ENCODE data around the gene RAC2. TPM values are rescaled to one million over a fixed set of nuclear protein-coding genes. Genes with fewer than 3 reads are reported as not detected.

The RAC2 gene
- total RNA-seq, 1 donor from 2014 or later: 11.5 TPM

- TF ChIP-seq CTCF (IDR thresholded peaks at IDR 0.05): no peak
- Histone ChIP-seq H3K27me3 (no peaks in the 10 kb centered on the region), H3K4me3 (no peak overlapping the region), H3K9me3 (no peaks in the 10 kb centered on the region), H3K4me1 (peaks cover 0 to 3% of the 10 kb centered on the region in 2 donors), H3K27ac (no peak overlapping the region), H3K36me3 (no peaks in the 10 kb centered on the region)
- DNase-seq (ENCODE audit: low spot score in 2 of 2): no peak
- intact Hi-C loops (cut with DNase I): no loop called here
Measured at GRCh38 chr22:37215890-37216289, 28.2 kb downstream of the RAC2 start.

- Histone ChIP-seq H3K27ac (no peak overlapping the region), H3K27me3 (no peaks in the 10 kb centered on the region), H3K4me1 (peaks cover 0 to 3% of the 10 kb centered on the region in 2 donors), H3K36me3 (no peaks in the 10 kb centered on the region), H3K9me3 (no peaks in the 10 kb centered on the region), H3K4me3 (no peak overlapping the region)
- no peak for TF ChIP-seq CTCF (IDR thresholded peaks at IDR 0.05)
- intact Hi-C loops (cut with DNase I): no loop called here
- DNase-seq (ENCODE audit: low spot score in 2 of 2): no peak
Measured at GRCh38 chr22:37214731-37215030, 29.4 kb downstream of the RAC2 start.

GRCh38 chr22:37213941-37214730 is 29.9 kb downstream of the RAC2 start:
- TF ChIP-seq CTCF (IDR thresholded peaks at IDR 0.05): no peak
- H3K27ac ChIP-seq: no peak overlapping the region
- no peaks in the 10 kb centered on the region for H3K27me3 ChIP-seq
- no peaks in the 10 kb centered on the region for H3K36me3 ChIP-seq
- H3K4me3 ChIP-seq: no peak overlapping the region
- H3K9me3 ChIP-seq: no peaks in the 10 kb centered on the region
- DNase-seq (ENCODE audit: low spot score in 2 of 2): no peak
- peaks cover 0 to 3% of the 10 kb centered on the region in 2 donors for H3K4me1 ChIP-seq
- intact Hi-C loops (cut with DNase I): no loop called here

- Histone ChIP-seq H3K4me1 (peaks cover 0 to 3% of the 10 kb centered on the region in 2 donors), H3K4me3 (no peak overlapping the region), H3K36me3 (no peaks in the 10 kb centered on the region), H3K27ac (no peak overlapping the region), H3K27me3 (no peaks in the 10 kb centered on the region), H3K9me3 (no peaks in the 10 kb centered on the region)
- DNase-seq (ENCODE audit: low spot score in 2 of 2): no peak
- intact Hi-C loops (cut with DNase I): no loop called here
- TF ChIP-seq CTCF (IDR thresholded peaks at IDR 0.05): no peak
Measured at GRCh38 chr22:37213218-37213855, 30.7 kb downstream of the RAC2 start.

- no peaks in the 10 kb centered on the region for H3K9me3 ChIP-seq
- intact Hi-C loops (cut with DNase I): no loop called here
- H3K4me1 ChIP-seq: peaks cover 0 to 3% of the 10 kb centered on the region in 2 donors
- H3K27me3 ChIP-seq: no peaks in the 10 kb centered on the region
- H3K4me3 ChIP-seq: no peak within 1 kb of the TSS
- DNase-seq (ENCODE audit: low spot score in 2 of 2): no peak
- H3K27ac ChIP-seq: no peak within 1 kb of the TSS
- TF ChIP-seq CTCF (IDR thresholded peaks at IDR 0.05): no peak
- no peaks in the 10 kb centered on the region for H3K36me3 ChIP-seq
Measured at GRCh38 chr22:37212174-37212906, 31.7 kb downstream of the RAC2 start, which contains the start of gene SSTR3. Gene SSTR3 (minus strand): TSS chr22:37212477. CDS start chr22:37207803, 4,674 bp downstream.
